Measurements from ENCODE around the gene PTPRR.

PTPRR gene

DNA sequence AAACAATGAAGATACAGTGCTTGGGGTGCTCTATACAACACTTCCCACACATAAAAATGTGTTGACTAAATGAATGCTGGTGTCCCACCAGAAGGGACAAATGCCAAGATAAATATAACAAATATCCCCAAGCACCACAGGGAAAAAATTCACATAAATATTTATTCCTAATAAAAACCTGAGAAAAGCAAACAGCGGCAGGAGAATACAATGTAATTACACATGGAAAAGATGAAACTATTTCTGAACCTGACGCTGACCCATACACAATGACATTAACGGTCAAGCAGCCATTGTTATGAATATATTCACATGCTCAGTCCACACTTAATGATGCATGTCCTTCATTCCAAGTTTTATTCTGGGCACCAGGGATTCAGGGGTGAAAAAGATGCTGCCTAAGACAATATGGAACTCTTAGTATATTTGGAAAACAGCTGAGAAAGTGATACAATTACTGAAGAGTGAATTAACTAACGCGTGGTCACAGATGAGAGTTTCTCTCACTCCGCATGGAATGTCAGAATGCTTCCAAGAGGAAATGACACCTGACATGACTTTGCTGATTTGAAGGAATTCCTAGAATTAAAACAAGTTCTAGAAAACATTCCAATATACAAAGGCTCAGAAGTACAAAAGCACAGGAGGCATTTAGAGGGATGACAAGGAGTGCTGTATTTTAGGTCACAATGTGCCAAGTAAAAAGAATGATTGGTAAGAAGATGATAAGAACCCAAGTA is 27.9 kb upstream of the PTPRR start:
- Histone ChIP-seq H3K27me3 (replicated peaks; ENCODE audit: control insufficient read depth, insufficient read depth, low read length) (no peaks in the 10 kb centered on the region), H3K36me3 (ENCODE audit: control insufficient read depth, insufficient read depth, low read length) (no peaks in the 10 kb centered on the region), H3K4me3 (replicated peaks; ENCODE audit: low read depth, low read length) (no peak overlapping the region)
- TF ChIP-seq, protein P1, sequence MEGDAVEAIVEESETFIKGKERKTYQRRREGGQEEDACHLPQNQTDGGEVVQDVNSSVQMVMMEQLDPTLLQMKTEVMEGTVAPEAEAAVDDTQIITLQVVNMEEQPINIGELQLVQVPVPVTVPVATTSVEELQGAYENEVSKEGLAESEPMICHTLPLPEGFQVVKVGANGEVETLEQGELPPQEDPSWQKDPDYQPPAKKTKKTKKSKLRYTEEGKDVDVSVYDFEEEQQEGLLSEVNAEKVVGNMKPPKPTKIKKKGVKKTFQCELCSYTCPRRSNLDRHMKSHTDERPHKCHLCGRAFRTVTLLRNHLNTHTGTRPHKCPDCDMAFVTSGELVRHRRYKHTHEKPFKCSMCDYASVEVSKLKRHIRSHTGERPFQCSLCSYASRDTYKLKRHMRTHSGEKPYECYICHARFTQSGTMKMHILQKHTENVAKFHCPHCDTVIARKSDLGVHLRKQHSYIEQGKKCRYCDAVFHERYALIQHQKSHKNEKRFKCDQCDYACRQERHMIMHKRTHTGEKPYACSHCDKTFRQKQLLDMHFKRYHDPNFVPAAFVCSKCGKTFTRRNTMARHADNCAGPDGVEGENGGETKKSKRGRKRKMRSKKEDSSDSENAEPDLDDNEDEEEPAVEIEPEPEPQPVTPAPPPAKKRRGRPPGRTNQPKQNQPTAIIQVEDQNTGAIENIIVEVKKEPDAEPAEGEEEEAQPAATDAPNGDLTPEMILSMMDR (IDR thresholded peaks at IDR 0.05; ENCODE audit: insufficient read depth, low read length, poor library complexity, severe bottlenecking) = no peak
- no peak for DNase-seq (ENCODE audit: extremely low read depth, insufficient read length)

DNA sequence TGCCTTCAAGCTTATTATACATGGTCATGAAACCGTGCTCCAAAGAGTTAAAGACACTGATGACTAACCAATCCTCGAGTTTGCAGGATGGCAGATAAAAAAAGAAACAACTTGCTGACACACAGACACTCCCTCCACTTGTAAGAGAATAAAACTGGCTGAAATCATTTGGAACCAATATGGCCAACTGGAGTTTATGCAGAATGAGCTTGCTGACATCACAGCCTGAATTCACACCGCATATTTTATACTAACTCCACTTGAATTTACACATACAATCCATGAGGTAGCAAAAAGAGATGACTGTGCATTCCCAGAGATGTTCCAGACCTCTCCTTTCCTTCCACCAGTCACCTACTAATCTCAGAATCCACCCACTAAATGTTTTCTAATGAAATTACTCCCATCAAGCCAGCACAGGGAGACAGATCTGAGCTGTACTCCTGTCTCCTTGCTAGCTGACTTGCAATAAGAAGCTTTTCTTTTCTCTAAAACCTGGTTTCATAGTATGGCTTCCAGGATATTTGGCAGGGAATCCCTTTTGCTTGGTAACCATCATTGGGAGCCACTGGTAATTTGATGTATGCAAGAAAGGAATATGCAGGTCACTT is 15.8 kb upstream of the PTPRR start:
- H3K36me3 ChIP-seq (ENCODE audit: control insufficient read depth, insufficient read depth, low read length) = no peaks in the 10 kb centered on the region
- H3K27me3 ChIP-seq (replicated peaks; ENCODE audit: control insufficient read depth, insufficient read depth, low read length) = no peaks in the 10 kb centered on the region
- TF ChIP-seq, protein P1 (IDR thresholded peaks at IDR 0.05; ENCODE audit: insufficient read depth, low read length, poor library complexity, severe bottlenecking) = no peak
- H3K4me3 ChIP-seq (replicated peaks; ENCODE audit: low read depth, low read length) = no peak overlapping the region
- DNase-seq (ENCODE audit: extremely low read depth, insufficient read length) = no peak

DNA sequence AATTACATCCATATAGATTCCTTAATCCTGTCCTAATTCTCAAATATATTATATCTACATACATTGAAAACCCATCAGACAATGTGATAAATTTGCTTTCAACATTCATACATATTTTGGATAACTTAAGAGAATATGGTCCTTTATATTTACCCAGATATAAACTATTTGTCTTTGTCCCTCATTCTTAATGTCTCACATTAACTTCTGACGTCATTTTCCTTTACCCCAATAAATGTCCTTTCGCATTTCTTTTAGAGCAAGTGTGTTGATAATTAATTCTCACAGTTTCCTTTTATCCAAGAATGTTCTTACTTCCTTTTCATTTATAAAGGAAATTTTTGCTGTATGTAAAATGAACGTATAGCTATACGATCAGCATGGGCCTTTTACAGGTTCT is 12.6 kb upstream of the PTPRR start:
- DNase-seq (ENCODE audit: extremely low read depth, insufficient read length) = no peak
- no peaks in the 10 kb centered on the region for H3K36me3 ChIP-seq (ENCODE audit: control insufficient read depth, insufficient read depth, low read length)
- TF ChIP-seq, protein P1 (IDR thresholded peaks at IDR 0.05; ENCODE audit: insufficient read depth, low read length, poor library complexity, severe bottlenecking) = no peak
- H3K4me3 ChIP-seq (replicated peaks; ENCODE audit: low read depth, low read length) = no peak overlapping the region
- no peaks in the 10 kb centered on the region for H3K27me3 ChIP-seq (replicated peaks; ENCODE audit: control insufficient read depth, insufficient read depth, low read length)

DNA sequence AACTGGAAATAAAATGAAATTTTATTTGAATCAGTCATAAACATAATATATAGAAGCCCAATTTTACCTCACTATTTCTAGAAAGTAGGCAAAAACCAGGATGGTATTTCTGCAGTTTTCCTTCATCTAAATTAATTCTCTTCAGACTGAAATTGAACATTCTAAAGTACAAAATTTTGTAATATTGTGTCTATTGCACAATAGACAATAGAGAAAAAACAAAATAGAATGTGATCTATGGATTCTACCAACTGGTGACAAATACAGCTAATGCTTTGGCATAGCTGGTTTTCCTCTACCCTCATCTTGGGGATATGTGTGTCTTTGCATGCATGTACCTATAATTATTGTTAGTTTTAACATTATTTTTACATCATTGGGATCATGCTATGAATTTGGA is 8.5 kb upstream of the PTPRR start:
- DNase-seq (ENCODE audit: extremely low read depth, insufficient read length) = no peak
- no peaks in the 10 kb centered on the region for H3K27me3 ChIP-seq (replicated peaks; ENCODE audit: control insufficient read depth, insufficient read depth, low read length)
- no peaks in the 10 kb centered on the region for H3K36me3 ChIP-seq (ENCODE audit: control insufficient read depth, insufficient read depth, low read length)
- no peak overlapping the region for H3K4me3 ChIP-seq (replicated peaks; ENCODE audit: low read depth, low read length)
- TF ChIP-seq, protein P1 (IDR thresholded peaks at IDR 0.05; ENCODE audit: insufficient read depth, low read length, poor library complexity, severe bottlenecking) = no peak

DNA sequence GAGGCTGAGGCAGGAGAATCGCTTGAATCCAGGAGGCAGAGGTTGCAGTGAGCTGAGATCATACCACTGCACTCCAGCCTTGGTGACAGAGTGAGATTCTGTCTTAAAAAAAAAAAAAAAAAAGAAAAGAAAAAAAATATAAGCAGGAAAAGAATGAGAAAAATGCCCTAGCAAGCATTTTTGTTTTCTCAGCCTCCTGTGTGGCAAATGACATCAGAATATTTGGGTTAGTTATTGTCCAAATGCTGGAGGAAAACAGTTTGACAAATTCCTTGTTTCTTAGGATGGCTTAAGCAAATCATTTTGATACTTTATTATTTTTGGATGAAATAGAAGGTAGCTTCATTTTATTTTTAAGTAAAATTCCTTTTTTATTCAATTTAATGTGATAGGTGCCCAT is 7.5 kb upstream of the PTPRR start:
- no peaks in the 10 kb centered on the region for H3K36me3 ChIP-seq (ENCODE audit: control insufficient read depth, insufficient read depth, low read length)

More for the DNA sequence above, 7.5 kb upstream of the PTPRR start:
- TF ChIP-seq, protein P1 (IDR thresholded peaks at IDR 0.05; ENCODE audit: insufficient read depth, low read length, poor library complexity, severe bottlenecking) = no peak
- Histone ChIP-seq H3K27me3 (replicated peaks; ENCODE audit: control insufficient read depth, insufficient read depth, low read length) (no peaks in the 10 kb centered on the region), H3K4me3 (replicated peaks; ENCODE audit: low read depth, low read length) (no peak overlapping the region)
- no peak for DNase-seq (ENCODE audit: extremely low read depth, insufficient read length)
